ENCODE measurements around the gene ATP8A2.
"Not testable (repeated sequence)": the region's sequence is repeated elsewhere in the genome, so short reads cannot be mapped to it uniquely, and the experiment has no call there.

The ATP8A2 gene

GRCh38 chr13:25548991-25549390, 177.2 kb downstream of the ATP8A2 start:
- not testable (repeated sequence) for DNase-seq (ENCODE audit: low read depth)

- DNase-seq (ENCODE audit: low read depth), result no peak
Measured at GRCh38 chr13:25561812-25562211, 190.0 kb downstream of the ATP8A2 start.

- DNase-seq (ENCODE audit: low read depth), result no peak
Measured at GRCh38 chr13:25570185-25570584, 198.4 kb downstream of the ATP8A2 start.

- DNase-seq (ENCODE audit: low read depth), result no peak
Measured at GRCh38 chr13:25571237-25571636, 199.5 kb downstream of the ATP8A2 start.

- DNase-seq (ENCODE audit: low read depth), result not testable (repeated sequence)
Measured at GRCh38 chr13:25572171-25572570, 200.4 kb downstream of the ATP8A2 start.

GRCh38 chr13:25574437-25575411, 202.9 kb downstream of the ATP8A2 start:
- peak; percentile 84 for DNase-seq (ENCODE audit: low read depth)

GRCh38 chr13:25575562-25575961, 203.8 kb downstream of the ATP8A2 start:
- no peak for DNase-seq (ENCODE audit: low read depth)

- no peak for DNase-seq (ENCODE audit: low read depth)
Measured at GRCh38 chr13:25578526-25578925, 206.8 kb downstream of the ATP8A2 start.

GRCh38 chr13:25579221-25579620, 207.4 kb downstream of the ATP8A2 start:
- DNase-seq (ENCODE audit: low read depth), result no peak

- DNase-seq (ENCODE audit: low read depth), result no peak
Measured at GRCh38 chr13:25581351-25581750, 209.6 kb downstream of the ATP8A2 start.

GRCh38 chr13:25584087-25584486, 212.3 kb downstream of the ATP8A2 start:
- DNase-seq (ENCODE audit: low read depth), result no peak

- DNase-seq (ENCODE audit: low read depth), result no peak
Measured at GRCh38 chr13:25585000-25585399, 213.2 kb downstream of the ATP8A2 start.

- no peak for DNase-seq (ENCODE audit: low read depth)
Measured at GRCh38 chr13:25587326-25587980, 215.7 kb downstream of the ATP8A2 start.

GRCh38 chr13:25588336-25589060, 216.7 kb downstream of the ATP8A2 start:
- no peak for DNase-seq (ENCODE audit: low read depth)

GRCh38 chr13:25598421-25598820, 226.6 kb downstream of the ATP8A2 start:
- no peak for DNase-seq (ENCODE audit: low read depth)

GRCh38 chr13:25602176-25602575, 230.4 kb downstream of the ATP8A2 start:
- DNase-seq (ENCODE audit: low read depth), result no peak

- no peak for DNase-seq (ENCODE audit: low read depth)
Measured at GRCh38 chr13:25604106-25604505, 232.3 kb downstream of the ATP8A2 start.

GRCh38 chr13:25607096-25607495, 235.3 kb downstream of the ATP8A2 start:
- no peak for DNase-seq (ENCODE audit: low read depth)

GRCh38 chr13:25608181-25608580, 236.4 kb downstream of the ATP8A2 start:
- peak; percentile 1 for DNase-seq (ENCODE audit: low read depth)

- no peak for DNase-seq (ENCODE audit: low read depth)
Measured at GRCh38 chr13:25616674-25617073, 244.9 kb downstream of the ATP8A2 start.

- no peak for DNase-seq (ENCODE audit: low read depth)
Measured at GRCh38 chr13:25619897-25620296, 248.1 kb downstream of the ATP8A2 start.

GRCh38 chr13:25625414-25625813, 253.6 kb downstream of the ATP8A2 start:
- DNase-seq (ENCODE audit: low read depth), result no peak

Data from iris pigment epithelial cell (primary cell).